ENCODE results near the gene HMCN1.
A peak's percentile ranks its signal among the peaks of the same experiment; 100 is the strongest.
"Not testable (repeated sequence)": the region's sequence is repeated elsewhere in the genome, so short reads cannot be mapped to it uniquely, and the experiment has no call there.

The HMCN1 gene

GRCh38 chr1:186202776-186203175, 468.6 kb downstream of the HMCN1 start:
- DNase-seq (ENCODE audit: low spot score) = no peak

- no peak for DNase-seq (ENCODE audit: low spot score)
Observed at GRCh38 chr1:186206048-186206570, 471.9 kb downstream of the HMCN1 start.

GRCh38 chr1:186207391-186208085, 473.3 kb downstream of the HMCN1 start:
- DNase-seq (ENCODE audit: low spot score) = no peak

GRCh38 chr1:186208405-186209129, 474.4 kb downstream of the HMCN1 start:
- no peak for DNase-seq (ENCODE audit: low spot score)

GRCh38 chr1:186210258-186210657, 476.1 kb downstream of the HMCN1 start:
- DNase-seq (ENCODE audit: low spot score) = no peak

GRCh38 chr1:186211583-186211982, 477.4 kb downstream of the HMCN1 start:
- not testable (repeated sequence) for DNase-seq (ENCODE audit: low spot score)

- DNase-seq (ENCODE audit: low spot score) = peak; percentile 21
Observed at GRCh38 chr1:186212568-186213224, 478.5 kb downstream of the HMCN1 start.

- DNase-seq (ENCODE audit: low spot score) = no peak
Observed at GRCh38 chr1:186213225-186213607, 479.0 kb downstream of the HMCN1 start.

- DNase-seq (ENCODE audit: low spot score) = no peak
Observed at GRCh38 chr1:186214791-186215190, 480.6 kb downstream of the HMCN1 start.

GRCh38 chr1:186215636-186216035, 481.4 kb downstream of the HMCN1 start:
- DNase-seq (ENCODE audit: low spot score) = no peak

GRCh38 chr1:186218654-186219352, 484.6 kb downstream of the HMCN1 start:
- DNase-seq (ENCODE audit: low spot score) = no peak

GRCh38 chr1:186220067-186220466, 485.9 kb downstream of the HMCN1 start:
- no peak for DNase-seq (ENCODE audit: low spot score)

- DNase-seq (ENCODE audit: low spot score) = no peak
Observed at GRCh38 chr1:186220911-186221310, 486.7 kb downstream of the HMCN1 start.

- DNase-seq (ENCODE audit: low spot score) = no peak
Observed at GRCh38 chr1:186225096-186225495, 490.9 kb downstream of the HMCN1 start.

- DNase-seq (ENCODE audit: low spot score) = no peak
Observed at GRCh38 chr1:186228749-186229148, 494.6 kb downstream of the HMCN1 start.

GRCh38 chr1:186231861-186232436, 497.8 kb downstream of the HMCN1 start:
- no peak for DNase-seq (ENCODE audit: low spot score)

GRCh38 chr1:186234976-186235686, 500.9 kb downstream of the HMCN1 start:
- DNase-seq (ENCODE audit: low spot score) = peak; percentile 8

- DNase-seq (ENCODE audit: low spot score) = no peak
Observed at GRCh38 chr1:186235696-186236095, 501.5 kb downstream of the HMCN1 start.

- no peak for DNase-seq (ENCODE audit: low spot score)
Observed at GRCh38 chr1:186236921-186237320, 502.7 kb downstream of the HMCN1 start.

- no peak for DNase-seq (ENCODE audit: low spot score)
Observed at GRCh38 chr1:186239171-186239570, 505.0 kb downstream of the HMCN1 start.

GRCh38 chr1:186240436-186240835, 506.2 kb downstream of the HMCN1 start:
- no peak for DNase-seq (ENCODE audit: low spot score)

Measured in hematopoietic multipotent progenitor cell treated with erythropoietin and hydrocortisone succinate and interleukin-3 and kit ligand, for 15 days (in vitro differentiated cells).